ENCODE results near the gene SRSF12. TPM values are rescaled to one million over a fixed set of nuclear protein-coding genes. Genes with fewer than 3 reads are reported as not detected.

SRSF12 gene
- total RNA-seq = 0.24 and 0.62 TPM in 2 replicates

DNA sequence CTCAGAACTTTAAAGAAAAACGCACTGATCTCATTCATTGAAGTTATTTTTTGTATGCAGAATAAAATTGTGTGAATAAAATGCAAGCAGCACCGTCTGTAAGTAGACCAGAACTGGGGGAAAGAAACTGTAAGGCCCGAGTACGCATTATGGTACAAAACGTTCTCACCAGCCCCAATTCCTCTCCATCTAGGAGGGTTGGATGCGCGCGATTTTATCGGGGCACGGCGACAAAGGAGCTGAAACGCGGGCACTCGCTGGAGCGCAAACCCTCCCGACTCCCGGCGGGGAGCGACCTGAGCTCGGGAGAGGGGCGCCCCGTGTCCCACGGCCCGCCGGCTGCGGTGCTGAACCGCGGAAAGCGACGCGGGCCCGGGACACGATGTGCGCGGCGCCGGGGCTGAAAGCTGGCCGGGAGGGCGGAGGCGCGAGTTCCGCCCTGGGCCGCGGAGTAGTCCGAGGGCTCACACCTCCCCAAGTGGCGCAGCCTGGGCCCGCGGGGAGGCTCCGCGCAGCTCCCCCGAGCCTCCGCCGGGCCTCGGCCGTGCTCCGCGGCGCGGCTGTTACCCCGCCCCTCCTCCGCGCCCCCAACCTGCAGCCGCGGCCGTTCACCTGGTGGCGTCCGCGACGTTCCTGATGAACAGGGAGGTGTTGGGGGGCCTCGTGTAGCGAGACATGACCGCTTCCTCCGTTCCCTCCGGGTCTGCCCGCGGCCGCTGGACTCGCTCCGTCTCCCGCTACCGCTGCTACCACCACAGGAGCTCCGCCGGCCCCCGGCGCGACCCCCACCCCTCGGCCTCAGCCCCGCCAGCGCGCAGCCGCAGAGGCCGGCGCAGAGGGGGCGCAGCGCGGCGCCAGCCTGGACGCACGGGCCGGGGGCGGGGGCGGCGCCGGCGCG lies at the start of gene SRSF12:
Gene SRSF12 (minus strand): TSS at position 861 of the 898 bp plus-strand sequence. CDS start 184 bp downstream, at position 677.

DNA sequence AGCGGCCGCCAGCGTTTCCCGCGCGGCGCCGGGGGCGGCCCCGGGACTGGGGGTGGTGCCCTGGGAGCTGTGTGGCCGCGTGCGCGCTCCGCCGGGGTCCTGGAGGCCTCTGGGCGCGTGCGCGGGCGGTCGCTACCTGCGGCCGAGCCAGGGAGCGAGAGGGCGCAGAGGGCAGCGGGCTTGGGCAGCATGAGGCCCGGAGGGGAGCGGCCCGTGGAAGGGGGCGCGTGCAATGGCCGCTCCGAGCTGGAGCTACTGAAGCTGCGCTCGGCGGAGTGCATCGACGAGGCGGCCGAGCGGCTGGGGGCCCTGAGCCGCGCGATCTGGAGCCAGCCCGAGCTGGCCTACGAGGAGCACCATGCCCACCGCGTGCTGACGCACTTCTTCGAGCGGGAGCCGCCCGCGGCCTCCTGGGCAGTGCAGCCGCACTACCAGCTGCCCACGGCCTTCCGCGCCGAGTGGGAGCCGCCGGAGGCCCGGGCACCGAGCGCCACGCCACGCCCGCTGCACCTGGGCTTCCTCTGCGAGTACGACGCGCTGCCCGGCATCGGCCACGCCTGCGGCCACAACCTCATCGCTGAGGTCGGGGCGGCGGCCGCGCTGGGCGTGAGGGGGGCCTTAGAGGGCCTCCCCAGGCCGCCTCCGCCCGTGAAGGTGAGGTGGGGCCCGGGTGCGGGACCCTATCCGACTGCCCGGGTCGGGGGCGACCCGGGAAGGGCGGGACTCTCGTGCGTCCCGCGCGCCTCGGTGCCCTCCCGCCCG lies 28.3 kb upstream of the SRSF12 start, which contains the start of gene PM20D2:
Gene PM20D2 (plus strand): TSS at position 100 of the 762 bp plus-strand sequence. CDS start 90 bp downstream, at position 190.

DNA sequence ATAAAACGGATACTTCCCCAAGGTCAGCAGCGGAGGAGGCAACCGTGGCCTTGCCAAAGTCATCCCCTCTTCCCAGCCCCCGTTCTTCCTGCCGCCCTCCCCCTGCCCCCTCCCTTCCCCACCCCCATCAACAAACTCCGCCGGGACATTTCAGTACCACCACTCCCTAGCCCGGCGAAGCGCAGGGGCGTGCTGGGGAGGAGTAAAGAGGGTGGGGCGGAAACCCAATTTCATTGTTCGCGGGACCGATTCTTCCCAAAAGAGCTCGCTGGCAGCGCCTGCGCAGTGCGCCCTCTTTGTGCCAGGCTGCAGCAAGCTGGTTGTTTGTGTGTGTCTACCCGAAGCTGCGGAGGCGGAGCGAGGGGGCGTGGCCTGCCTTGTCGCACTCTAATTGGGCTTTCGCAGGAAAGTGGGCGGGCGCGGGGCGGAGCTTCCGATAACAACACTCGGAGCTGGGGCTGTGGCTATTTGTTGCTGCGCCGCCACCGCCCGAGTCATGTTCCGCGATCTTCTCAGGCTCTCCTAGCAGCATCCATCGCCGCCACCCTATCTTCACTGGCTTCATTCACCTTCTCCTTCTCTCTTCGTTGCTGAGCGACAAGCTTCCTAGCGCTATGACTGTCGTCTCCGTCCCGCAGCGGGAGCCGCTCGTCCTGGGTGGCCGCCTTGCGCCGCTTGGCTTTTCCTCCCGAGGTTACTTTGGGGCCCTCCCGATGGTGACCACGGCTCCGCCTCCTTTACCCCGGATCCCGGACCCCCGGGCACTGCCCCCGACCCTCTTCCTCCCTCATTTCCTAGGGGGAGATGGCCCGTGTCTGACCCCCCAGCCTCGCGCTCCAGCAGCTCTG lies 37.4 kb downstream of the SRSF12 start, which contains the start of gene PNRC1:
Gene PNRC1 (plus strand): TSS at position 471 of the 848 bp plus-strand sequence. CDS start 144 bp downstream, at position 615.

Other genes with a start within 250 kb of the SRSF12 start
- gene RNGTT, start 154.5 kb downstream of the SRSF12 start, total RNA-seq = 8.9 and 11.1 TPM in 2 replicates
- 203 and 231 TPM in 2 replicates for gene PNRC1, start 37.3 kb downstream of the SRSF12 start, total RNA-seq
- gene PM20D2, start 28.0 kb upstream of the SRSF12 start, total RNA-seq = 1.6 and 3.1 TPM in 2 replicates
- gene GABRR1, start 99.3 kb upstream of the SRSF12 start, total RNA-seq = not detected in 2 replicates
- gene GABRR2, start 197.2 kb upstream of the SRSF12 start, total RNA-seq = not detected in 2 replicates
- 29.5 and 31.1 TPM in 2 replicates for gene UBE2J1, start 234.7 kb upstream of the SRSF12 start, total RNA-seq

All from cardiac ventricle fibroblast (primary cell).